HCT116 (cell line): Measurements from ENCODE around the gene GSTK1.

Source experiments
- CTCF ChIP-seq, 3 experiments: fragments of 200-600 bp in 1 of 3; sonication (generic) in 1 of 3; IDR thresholded peaks in 2 of 3; conservative IDR thresholded peaks in 1 of 3; 2 replicates each; pipeline ENCODE4 v1.5.1; 2012 to 2017; ENCODE audit warnings: low read depth in 2 of 3, low read length in 2 of 3, antibody characterized with exemption in 1 of 3, borderline replicate concordance in 1 of 3, control low read depth in 1 of 3, mild to moderate bottlenecking in 1 of 3, mixed read lengths in 1 of 3, mixed run types in 1 of 3, moderate library complexity in 1 of 3; ENCODE audit not compliant: insufficient read depth in 1 of 3
- EGR1 ChIP-seq: IDR thresholded peaks from 2 replicates; pipeline ENCODE4 v1.6.1; 2012; ENCODE audit warnings: low read depth
- ELF1 ChIP-seq: IDR thresholded peaks from 2 replicates; pipeline ENCODE4 v1.6.1; 2012; ENCODE audit warnings: low read depth, borderline replicate concordance
- EZH2 ChIP-seq: fragments of 200-600 bp; sonication (generic); IDR thresholded peaks from 2 replicates; pipeline ENCODE4 v1.6.1; 2017; ENCODE audit warnings: antibody characterized with exemption, mixed run types
- EZH2phosphoT487 ChIP-seq: fragments of 200-600 bp; IDR thresholded peaks from 2 replicates; pipeline ENCODE4 v1.6.1; 2018; ENCODE audit warnings: antibody characterized with exemption, borderline replicate concordance
- POLR2A ChIP-seq: IDR thresholded peaks from 2 replicates; pipeline ENCODE4 v1.7.0; 2011; ENCODE audit warnings: borderline replicate concordance; ENCODE audit not compliant: insufficient read depth, insufficient read length; ENCODE audit errors: extremely low read depth
- POLR2AphosphoS5 ChIP-seq: IDR thresholded peaks from 2 replicates; pipeline ENCODE4 v1.6.1; 2011; ENCODE audit warnings: mild to moderate bottlenecking, low read depth, low read length, moderate library complexity
- RAD21 ChIP-seq: IDR thresholded peaks from 2 replicates; pipeline ENCODE4 v1.6.1; 2012; ENCODE audit warnings: low read depth, mild to moderate bottlenecking
- TCF7L2 ChIP-seq: IDR thresholded peaks from 2 replicates; pipeline ENCODE4 v1.7.0; 2011; ENCODE audit warnings: borderline replicate concordance, inconsistent platforms; ENCODE audit not compliant: insufficient read depth, insufficient read length; ENCODE audit errors: extremely low read depth
- YY1 ChIP-seq: IDR thresholded peaks from 2 replicates; pipeline ENCODE4 v1.6.1; 2011; ENCODE audit warnings: low read length, low read depth, moderate library complexity, mild to moderate bottlenecking; ENCODE audit not compliant: insufficient replicate concordance; ENCODE audit errors: extremely low read depth

GRCh38 chr7:143303733-143304132 is 40.5 kb downstream of the GSTK1 start:
- no peak for TF ChIP-seq EGR1
- TF ChIP-seq POLR2AphosphoS5 = no peak
- no peak for TF ChIP-seq RAD21
- no peak for TF ChIP-seq CTCF (IDR thresholded peaks at IDR 0.05 in 2 of 3, conservative IDR thresholded peaks at IDR 0.05 in 1 of 3; ENCODE audit: borderline replicate concordance in 1 of 3, insufficient read depth in 1 of 3, low read depth in 2 of 3, low read length in 2 of 3)
- no peak for TF ChIP-seq YY1
- no peak for TF ChIP-seq EZH2
- no peak for TF ChIP-seq TCF7L2
- no peak for TF ChIP-seq POLR2A
- TF ChIP-seq EZH2phosphoT487 = no peak
- no peak for TF ChIP-seq ELF1
